ENCODE data around the gene FLNB.

The FLNB gene

DNA sequence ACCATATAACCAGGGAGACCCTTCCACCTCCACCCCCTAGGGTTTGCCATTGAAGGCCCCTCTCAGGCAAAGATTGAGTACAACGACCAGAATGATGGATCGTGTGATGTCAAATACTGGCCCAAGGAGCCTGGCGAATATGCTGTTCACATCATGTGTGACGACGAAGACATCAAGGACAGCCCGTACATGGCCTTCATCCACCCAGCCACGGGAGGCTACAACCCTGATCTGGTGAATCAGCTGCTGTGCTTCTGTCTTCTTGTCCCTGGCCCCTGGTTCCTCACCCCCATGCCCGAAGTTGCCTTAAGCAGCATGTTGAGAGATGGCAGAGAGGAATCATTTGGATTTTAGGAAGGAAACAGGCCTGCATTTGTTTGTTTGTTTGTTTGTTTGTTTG lies 98.4 kb downstream of the FLNB start:
- DNase-seq (ENCODE audit: low read depth), result no peak

DNA sequence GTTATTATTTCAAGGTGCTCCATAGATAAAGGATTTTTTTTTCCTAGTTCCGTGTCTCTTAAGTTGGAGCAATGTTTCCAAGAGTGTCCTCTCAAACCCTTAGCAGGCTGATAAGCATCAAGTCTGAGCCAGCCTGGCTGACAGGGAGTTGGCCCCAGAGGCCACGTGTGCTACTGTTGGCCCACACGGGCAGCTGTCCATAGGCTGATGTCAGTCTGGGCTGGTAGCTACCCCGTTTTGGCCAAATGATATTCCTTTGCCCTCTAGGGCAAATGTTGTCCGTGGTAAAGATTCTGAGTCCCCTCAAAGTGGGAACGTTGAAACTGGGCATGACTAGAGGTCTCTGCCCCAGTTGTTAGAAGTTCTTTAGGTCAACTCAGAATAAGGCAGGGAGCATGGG lies 99.4 kb downstream of the FLNB start:
- DNase-seq (ENCODE audit: low read depth), result no peak

DNA sequence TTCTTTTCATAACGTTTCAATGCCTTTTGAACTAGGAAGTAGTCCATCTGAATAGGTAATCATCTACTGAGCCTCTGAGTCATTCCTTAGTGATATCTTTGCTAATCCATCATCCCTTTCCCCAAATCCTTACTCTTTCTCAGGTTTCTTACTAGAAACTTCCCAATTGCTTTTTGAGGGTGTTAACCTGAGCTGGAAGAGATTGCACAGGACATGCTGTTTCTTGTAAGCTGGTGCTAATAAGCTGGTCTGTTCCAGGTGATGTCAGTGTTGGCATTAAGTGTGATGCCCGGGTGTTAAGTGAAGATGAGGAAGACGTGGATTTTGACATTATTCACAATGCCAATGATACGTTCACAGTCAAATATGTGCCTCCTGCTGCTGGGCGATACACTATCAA lies 101.5 kb downstream of the FLNB start:
- no peak for DNase-seq (ENCODE audit: low read depth)

DNA sequence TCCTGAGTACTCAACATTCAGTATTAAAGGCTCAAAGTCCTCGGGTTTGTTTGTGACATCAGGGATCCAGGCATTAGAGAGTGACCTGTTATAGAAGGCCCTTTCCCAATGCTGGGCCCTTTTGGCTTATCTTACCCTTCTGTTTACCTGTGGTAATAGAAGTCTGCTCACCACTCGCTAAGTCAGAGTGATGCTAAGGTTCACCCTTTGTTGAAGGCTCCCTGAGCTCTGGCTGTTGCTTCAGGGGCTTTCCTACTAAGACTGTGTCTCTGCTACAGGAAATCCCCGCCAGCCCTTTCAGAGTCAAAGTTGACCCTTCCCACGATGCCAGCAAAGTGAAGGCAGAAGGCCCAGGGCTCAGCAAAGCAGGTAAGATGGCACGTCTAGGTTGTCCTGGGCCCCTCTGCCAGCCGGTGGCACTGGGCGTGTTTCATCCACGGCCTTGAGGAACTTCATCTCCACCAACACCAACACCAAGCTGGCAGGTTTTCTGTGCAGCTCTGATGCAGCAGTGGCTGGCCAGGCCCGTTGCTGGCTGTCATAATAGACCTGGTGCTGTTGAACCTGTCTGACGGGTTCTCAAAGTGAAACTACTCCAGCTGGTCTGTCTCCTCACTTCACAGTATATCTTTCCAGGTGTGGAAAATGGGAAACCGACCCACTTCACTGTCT lies 103.4 kb downstream of the FLNB start:
- DNase-seq (ENCODE audit: low read depth), result no peak

DNA sequence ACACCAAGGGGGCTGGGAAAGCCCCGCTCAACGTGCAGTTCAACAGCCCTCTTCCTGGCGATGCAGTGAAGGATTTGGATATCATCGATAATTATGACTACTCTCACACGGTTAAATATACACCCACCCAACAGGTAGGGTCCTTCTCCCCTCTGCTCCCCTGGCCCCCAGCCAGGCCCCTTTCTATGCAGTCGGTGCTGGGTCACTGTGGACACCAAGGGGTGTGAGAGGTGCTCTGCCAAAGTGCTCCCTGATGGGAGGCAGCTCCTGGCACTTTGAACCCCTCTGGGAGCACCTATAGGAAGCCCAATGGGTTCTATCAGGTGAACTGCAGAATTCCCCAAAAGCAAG lies 103.9 kb downstream of the FLNB start:
- no peak for DNase-seq (ENCODE audit: low read depth)

DNA sequence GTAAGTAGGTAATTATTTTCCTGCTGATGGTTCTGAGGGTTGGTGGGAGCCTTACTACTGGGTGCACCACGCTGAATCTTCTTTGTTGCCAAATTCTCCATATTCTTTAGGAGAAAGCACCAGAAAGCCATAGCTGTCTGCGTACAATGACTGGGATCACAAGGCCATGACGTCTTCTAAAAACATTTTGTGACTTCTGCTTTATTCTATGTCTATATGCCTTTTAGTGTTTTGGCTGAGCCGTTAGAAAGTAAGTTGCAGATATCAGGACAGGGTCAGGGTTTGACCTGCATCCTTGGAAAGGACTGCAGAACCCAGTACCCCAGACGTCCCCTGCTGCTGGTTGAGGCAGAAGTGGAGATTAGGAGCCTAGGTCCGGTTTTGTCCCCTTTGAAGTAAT lies 107.0 kb downstream of the FLNB start:
- no peak for DNase-seq (ENCODE audit: low read depth)

DNA sequence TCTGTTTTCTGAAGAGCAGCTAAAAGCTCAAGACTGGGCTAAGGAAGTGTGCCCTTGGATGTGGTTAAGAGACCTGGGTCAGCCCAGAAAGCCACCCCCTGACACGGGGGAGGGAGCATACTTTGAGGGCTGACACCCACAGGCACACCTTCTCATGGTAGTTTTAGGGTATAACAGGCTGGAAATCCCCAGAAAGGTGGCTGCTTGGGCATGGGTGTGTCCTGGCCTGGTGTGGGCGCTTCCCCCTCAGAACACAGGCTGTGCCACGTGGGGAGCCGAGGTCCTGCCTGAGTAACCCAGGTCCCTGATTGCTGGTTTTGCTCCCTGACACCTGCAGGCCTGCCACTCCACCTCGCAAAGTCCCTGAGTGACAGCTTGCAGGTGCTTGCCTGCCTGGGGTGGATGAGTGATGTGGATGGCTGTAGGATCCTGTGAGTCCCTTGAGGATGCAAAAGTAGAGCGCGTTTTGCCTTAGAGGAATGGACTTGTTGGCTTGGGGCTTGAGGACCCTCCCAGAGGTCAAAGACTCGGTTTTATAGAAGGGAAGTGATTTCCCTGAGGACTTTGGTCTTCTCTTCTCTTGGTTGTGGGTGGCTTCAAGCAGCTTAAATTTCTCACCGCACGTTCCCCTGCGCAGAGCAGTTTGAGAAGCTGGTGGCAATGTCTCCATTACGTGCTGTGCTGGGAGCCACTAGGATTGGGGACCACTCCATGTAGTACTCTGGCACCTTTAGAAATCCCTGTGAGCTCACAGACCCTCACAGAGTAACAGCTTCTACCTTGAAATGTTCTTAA lies 108.1 kb downstream of the FLNB start:
- DNase-seq (ENCODE audit: low read depth), result no peak

DNA sequence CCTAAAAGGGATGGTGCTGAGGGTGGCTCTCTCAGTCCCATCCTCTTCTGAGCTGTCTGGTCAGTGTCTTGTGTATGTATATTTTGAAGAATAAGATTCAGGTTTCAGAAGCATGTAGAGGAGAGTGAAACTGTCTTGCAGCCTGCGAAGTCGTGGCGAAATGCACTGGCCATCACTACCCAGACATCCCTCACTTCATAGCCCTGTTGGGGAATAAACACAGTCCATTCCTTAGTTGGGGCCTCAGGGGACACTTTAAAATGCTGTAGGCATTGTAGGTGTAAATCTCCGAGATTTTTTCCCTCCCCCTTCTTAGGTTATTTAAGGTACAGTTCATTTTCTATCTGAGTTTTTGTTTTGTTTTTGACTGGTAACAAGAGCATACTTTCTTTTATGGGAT lies 108.8 kb downstream of the FLNB start:
- DNase-seq (ENCODE audit: low read depth), result no peak

DNA sequence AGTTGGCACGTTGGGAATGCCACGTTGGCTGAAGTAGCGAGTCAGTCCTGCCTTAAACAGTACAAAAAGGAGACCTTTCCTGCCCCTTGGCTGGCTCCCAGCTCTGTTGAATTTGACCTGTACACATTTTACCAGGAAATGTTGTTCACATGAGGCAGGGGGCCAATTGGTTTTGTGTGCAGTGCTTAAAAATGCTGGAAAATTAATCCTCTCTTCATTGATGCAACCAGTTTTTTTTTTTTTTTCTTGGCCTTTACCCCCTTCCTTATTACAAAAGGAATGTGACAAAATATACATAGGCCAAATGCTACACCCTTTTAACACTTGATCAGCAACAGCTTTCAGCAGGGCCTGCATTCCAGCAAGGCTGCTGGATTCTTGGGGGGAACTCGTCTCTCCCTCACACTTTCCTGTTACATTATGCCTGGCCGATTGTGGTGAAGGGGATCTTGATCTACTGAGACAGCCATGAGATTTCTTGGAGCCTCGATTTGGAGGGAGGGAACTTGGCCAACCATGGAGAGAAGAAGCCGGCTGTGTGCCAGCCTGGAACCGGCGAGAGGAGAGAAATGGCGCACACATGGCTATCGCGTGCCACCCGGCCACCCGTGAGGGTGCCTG lies 109.4 kb downstream of the FLNB start:
- no peak for DNase-seq (ENCODE audit: low read depth)

DNA sequence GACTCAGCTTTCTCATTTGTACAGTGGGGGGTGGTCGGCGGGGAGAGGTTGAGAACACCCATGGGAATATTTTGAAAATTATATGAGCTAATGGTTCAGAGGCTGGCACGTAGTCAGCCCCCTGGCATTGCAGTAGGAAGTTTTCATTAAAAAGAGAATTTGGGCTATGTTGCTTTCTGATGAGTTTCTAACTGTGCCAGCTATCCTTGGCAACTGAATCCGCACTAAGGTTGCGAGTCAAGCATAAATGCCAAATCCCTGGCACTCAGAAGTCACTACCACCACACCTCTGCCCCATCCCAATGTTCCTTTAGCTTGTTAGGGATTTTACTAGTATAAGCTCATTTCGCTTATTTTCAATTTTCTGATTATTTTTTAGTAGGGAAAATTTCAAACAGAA lies 111.0 kb downstream of the FLNB start:
- DNase-seq (ENCODE audit: low read depth), result no peak

DNA sequence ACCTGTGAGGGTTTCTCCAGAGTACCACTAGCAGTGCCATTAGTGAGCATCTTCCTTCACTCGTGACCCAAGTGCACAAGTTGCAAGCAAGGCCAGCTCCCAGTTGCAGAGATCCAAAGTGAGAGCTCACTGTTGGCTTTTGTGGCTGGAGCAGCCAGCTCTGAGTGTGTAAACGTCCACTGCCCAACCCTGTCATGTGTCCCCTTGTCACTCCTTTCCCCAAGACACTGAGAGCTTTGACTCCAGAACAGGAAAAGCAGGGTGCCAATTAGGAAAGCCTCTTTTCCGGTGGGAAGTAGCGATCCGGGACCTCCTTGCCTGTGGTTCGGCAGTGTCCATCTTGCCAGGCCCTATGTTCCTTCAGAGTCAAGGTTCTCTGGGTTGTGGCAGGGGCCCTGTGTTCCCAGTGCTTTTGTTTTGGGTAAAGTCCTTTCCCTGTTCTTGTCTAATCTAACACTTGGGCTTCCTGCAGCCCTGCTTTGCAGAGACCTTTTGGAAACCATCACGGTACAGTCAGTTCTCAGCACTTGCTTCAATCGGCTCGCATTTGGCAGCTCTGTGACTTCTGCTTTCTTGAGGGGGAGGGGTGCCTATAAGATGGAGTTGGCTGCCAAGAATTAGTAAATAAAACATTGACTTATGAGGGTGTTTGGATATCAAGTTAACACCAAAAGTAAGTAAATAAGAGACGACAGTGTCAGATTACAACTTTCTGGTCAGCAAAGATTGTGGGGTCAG lies 112.0 kb downstream of the FLNB start:
- no peak for DNase-seq (ENCODE audit: low read depth)

DNA sequence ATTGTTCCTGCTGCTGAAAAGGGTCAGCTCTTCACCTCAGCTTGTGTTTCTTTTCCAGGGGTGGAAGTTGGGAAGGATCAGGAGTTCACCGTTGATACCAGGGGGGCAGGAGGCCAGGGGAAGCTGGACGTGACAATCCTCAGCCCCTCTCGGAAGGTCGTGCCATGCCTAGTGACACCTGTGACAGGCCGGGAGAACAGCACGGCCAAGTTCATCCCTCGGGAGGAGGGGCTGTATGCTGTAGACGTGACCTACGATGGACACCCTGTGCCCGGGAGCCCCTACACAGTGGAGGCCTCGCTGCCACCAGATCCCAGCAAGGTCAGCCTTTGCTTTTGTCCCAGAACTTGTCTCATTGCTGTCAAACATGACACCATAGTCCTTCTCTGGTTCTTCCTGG lies 113.0 kb downstream of the FLNB start:
- DNase-seq (ENCODE audit: low read depth), result no peak

DNA sequence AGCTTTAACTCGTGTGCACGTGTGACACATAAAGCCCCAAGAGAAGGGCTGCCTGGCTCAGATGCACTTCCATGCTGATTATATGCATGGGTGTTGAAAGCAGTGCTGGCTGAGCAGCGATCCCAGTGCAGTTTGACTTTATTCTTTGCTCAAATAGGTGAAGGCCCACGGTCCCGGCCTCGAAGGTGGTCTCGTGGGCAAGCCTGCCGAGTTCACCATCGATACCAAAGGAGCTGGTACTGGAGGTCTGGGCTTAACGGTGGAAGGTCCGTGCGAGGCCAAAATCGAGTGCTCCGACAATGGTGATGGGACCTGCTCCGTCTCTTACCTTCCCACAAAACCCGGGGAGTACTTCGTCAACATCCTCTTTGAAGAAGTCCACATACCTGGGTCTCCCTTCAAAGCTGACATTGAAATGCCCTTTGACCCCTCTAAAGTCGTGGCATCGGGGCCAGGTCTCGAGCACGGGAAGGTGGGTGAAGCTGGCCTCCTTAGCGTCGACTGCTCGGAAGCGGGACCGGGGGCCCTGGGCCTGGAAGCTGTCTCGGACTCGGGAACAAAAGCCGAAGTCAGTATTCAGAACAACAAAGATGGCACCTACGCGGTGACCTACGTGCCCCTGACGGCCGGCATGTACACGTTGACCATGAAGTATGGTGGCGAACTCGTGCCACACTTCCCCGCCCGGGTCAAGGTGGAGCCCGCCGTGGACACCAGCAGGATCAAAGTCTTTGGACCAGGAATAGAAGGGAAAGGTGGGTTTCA lies 114.9 kb downstream of the FLNB start:
- DNase-seq (ENCODE audit: low read depth), result no peak

DNA sequence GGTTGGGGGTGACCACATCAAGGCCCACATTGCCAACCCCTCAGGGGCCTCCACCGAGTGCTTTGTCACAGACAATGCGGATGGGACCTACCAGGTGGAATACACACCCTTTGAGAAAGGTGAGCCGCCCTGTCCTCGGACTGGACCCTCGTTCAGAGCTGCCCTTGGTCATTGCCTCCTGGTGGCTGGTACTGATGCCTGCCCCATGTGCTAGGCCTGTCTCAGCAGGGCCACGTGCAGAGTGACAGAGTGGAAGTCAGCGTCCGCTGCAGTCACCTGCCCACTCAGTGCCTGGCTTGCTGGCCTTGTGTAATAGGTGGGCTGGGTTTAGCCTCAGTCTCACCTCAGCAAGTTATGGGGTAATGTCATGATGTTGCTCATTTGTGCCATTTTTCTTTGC lies 116.2 kb downstream of the FLNB start:
- DNase-seq (ENCODE audit: low read depth), result no peak

DNA sequence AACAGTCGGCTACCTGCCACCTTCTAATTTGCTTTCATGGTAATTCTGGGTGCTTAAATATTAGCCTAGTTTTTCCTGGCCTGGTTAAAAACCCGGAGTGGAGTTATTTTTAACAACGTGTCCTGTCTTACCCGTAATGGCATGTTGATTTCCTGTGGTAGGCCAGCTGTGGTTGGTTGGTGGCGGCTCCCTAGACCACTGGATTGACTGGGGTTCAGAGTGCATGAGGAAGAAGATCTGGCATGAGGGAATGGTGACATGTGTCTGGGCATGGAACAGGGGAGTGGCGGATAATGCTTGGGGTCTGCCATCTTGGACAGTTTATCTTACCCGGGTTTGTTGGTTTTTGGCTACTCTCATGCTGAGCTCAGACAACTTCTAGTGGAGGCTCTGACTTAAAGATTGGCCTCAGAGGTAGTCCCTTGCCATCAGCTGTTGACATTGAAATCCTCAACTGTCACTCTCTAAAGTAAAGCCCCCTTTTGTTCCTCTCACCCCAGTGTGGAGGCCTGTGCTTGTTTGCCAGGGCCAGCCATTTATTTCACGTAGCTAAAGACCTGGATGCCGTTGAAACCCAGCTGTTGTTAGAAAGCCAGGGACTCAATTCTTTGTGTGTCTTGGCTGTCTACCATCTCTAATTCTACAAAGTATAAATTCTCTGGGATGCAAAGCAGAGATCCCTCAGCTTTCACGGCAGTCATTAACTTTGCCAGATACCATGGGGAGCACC lies 121.0 kb downstream of the FLNB start:
- no peak for DNase-seq (ENCODE audit: low read depth)

DNA sequence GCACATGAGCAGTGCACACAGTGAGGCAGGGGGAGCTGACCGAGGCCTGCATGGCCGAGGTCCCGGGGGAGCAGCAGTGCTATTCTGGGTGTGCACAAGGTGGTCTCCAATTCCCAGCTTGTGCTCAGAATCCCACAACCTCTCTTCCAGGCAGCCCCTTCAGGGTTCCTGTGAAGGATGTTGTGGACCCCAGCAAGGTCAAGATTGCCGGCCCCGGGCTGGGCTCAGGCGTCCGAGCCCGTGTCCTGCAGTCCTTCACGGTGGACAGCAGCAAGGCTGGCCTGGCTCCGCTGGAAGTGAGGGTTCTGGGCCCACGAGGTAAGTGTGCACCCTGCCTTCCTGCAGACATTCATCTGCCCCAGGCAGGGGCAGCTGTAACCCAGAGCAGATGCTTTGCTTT lies 122.4 kb downstream of the FLNB start:
- DNase-seq (ENCODE audit: low read depth), result no peak

DNA sequence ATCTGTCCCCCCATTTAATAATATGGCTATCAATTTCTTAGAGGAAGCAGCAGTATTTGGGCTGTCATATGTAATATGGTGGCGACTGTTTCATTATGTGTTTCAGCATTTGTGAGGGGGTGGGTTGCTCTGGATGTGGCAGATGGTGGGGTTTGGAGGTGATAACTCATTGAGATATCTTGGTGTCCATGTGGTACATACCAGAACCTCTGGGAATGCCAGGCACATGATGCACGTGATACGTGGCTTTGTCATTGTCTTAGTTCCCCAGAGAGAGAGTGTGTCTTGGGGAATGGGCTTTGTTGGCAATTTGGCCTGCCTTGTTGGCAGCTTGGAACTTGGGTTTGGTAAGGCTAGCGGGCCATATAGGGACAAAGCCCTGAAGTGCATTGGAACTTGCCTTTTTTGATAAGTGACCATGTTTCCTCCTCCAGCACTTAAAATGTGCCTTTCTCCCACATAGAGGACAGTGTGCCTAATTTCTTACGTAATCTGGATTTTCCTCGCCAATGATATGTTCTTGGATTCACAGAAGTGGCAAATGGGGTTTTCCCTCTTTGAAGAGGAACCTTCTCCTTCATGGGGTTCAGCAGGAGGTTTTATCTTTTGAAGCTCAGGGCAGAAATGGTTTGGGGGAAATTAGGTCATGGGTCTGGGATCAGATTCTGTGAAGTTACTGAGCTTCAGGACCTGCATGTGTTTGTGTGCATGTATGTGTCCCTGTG lies 123.0 kb downstream of the FLNB start:
- DNase-seq (ENCODE audit: low read depth), result no peak

DNA sequence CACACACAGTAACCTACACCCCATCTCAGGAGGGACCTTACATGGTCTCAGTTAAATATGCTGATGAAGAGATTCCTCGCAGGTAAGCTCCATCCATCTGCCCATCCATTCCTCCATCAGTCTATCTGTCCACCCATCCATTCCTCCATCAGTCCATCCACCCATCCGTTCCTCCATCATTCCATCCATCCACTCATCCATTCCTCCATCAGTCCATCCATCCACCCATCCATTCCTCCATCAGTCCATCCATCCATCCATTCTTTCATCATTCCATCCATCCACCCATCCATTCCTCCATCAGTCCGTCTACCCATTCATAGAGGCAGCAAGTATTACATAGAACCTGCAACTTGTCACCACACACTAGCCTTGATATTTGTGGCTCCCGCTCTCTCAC lies 124.6 kb downstream of the FLNB start:
- DNase-seq (ENCODE audit: low read depth), result no peak

DNA sequence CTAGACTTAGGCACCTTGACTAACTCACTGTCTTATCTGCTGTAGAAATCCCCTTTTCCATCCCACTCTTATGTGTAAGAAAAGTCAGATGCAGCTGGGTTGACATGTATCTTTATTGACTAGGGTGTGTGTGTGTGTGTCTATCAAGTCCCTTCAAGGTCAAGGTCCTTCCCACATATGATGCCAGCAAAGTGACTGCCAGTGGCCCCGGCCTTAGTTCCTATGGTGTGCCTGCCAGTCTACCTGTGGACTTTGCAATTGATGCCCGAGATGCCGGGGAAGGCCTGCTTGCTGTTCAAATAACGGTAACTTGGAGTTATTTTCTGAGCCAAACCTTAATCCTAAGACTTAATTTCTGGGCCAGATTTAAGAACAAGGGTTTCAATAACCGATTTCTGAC lies 126.2 kb downstream of the FLNB start:
- DNase-seq (ENCODE audit: low read depth), result no peak

DNA sequence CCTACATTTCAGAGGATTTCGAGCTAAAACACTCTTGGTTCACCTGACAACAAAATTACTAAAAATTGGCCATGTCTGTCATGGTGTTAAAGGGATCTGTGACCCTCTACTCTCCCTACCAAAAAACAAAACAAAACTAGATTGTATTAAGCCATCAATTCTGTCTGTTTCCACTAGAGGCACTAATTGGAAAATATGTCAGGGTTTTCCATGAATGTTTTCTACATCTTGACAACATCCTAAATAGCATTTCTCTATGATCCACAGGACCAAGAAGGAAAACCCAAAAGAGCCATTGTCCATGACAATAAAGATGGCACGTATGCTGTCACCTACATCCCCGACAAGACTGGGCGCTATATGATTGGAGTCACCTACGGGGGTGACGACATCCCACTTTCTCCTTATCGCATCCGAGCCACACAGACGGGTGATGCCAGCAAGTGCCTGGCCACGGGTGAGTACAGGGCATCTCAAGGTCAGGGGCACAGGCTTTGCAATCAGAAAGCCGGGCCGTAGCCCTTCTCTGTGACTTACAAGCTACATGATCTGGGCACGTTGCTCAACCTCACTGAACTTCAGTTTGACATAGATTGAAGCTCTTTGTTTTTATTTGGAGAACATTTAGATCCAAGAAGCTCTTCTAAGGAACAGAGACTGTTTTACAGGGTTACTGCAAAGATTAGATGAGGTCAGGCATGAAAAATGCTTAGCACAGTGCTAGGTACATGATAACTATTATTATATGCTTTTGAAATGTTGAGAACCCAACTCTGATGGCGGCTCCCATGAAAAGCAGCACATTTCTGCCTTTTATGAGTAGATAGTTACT lies 127.7 kb downstream of the FLNB start:
- no peak for DNase-seq (ENCODE audit: low read depth)
